HG02678 (cell line): ENCODE measurements around the gene LCN2.
"Not testable (repeated sequence)": the region's sequence is repeated elsewhere in the genome, so short reads cannot be mapped to it uniquely, and the experiment has no call there.

Experiments used
- ATAC-seq: cut with Tn5 transposase; IDR thresholded peaks from one replicate; pipeline ENCODE4 v1.9.1; 2021; ENCODE audit warnings: mild to moderate bottlenecking, moderate library complexity; ENCODE audit not compliant: unreplicated experiment

Gene LCN2

DNA sequence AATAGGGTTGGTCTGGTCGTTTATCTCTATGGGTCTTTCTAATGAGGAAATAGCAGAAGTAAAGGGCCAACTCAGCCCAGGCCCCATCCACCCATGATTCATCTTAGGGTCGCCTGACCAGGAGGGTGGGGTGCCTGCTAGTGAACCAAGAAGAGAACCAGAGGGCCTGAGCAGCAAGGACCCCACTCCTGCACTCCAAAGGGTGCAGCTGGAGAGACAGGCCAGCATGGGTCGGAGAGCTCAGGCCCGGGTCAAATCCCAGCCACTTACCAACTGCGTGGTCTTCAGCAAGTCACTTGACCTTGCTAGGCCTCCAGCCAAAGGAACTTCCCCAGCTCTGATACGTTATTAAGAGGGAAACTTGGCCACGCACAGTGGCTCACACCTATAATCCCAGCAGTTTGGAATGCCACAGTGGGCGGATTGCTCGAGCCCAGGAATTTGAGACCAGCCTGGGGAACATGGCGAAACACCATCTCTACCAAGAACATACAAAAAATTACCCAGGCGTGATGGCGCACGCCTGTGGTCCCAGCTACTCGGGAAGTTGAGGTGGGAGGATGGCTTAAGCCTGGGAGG lies 15.1 kb downstream of the LCN2 start:
- no peak for ATAC-seq

- ATAC-seq: no peak
These were observed 16.9 kb downstream of the LCN2 start for GRCh38 chr9:128166169-128166568.

DNA sequence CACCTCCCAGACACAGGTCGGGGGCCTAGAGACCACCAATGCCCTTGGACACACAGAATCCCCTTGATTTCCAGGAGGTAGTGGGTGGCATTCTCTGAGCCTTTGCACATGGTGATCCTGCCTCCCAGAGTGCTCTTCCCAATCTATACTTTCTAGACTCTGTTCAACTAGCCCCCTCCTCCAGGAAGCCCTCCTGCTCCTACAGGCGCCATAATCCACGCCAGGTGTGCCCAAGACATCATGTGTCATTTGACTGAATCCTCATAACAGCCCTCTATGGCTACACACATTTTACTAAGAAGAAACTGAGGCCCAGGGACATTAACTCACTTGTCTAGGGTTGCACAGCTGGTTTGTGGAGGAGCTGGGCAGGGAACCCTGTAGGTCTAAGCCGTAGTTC lies 18.0 kb downstream of the LCN2 start:
- ATAC-seq: no peak

GRCh38 chr9:128168731-128169308 lies 19.6 kb downstream of the LCN2 start:
- no peak for ATAC-seq

GRCh38 chr9:128169492-128169891 lies 20.2 kb downstream of the LCN2 start:
- no peak for ATAC-seq

- ATAC-seq: no peak
These were observed 20.7 kb downstream of the LCN2 start for GRCh38 chr9:128169925-128170324.

DNA sequence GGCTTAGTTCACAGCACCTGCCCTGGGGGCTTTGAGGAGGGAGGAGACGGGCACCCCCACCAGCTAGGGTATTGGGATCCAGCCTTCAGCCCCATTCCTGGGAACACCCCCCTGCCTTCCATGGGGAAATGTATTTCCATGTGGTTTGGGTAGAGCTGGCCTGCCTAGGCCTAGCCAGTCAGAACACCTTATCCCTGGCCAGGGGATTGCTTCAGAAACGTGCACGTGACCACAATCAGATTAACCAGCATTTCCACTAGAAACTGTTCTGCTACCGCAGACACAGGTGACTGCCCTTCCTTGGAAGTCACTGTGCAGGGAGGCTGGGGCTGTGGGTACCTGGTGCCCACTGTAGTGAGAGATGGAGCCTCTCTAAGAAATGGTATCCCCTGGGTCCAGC lies 24.8 kb downstream of the LCN2 start:
- ATAC-seq: no peak

DNA sequence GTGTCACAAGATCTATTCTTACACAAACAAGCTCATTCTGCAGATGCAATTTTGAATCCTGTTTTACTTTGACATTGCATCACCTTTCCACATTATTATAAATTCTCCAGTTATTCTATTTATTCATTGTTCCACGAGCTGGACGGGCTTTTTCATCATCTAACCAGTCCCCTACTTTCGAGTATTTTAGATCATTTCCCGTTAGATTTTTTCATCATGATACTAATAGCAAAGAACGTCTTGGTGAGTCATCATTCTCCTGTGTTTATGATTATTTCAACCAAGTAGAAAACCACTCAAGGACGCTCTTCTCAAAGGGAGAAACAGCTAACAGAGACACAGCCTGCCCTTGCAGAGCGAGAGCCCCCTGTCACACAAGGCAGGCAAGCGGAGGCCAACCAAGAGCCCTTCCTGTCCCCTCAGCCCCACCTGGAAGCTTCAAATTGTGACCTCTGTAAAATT lies 25.9 kb downstream of the LCN2 start:
- no peak for ATAC-seq

DNA sequence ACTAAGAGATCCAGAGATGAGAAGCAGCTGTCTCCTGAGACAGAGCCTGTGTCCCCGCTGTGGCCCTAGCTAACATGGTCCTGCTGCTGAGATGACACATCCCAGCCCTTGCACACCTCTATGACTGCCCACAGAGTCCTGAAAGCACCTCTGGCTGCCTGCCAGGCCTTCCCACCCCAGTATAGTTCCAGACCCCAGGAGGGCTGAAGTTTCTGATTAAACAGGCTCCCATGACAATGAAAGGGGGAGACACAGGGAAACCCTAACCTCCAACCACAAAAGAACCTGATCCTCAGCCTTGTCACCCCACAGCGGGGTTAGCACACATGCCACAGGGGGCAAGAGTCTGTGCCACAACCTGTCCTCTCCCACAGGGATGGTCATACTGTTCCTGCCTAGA lies 26.5 kb downstream of the LCN2 start:
- ATAC-seq: no peak

GRCh38 chr9:128178806-128179431 lies 29.7 kb downstream of the LCN2 start:
- ATAC-seq: no peak

GRCh38 chr9:128180001-128180400 lies 30.7 kb downstream of the LCN2 start:
- ATAC-seq: no peak

- ATAC-seq: no peak
These were observed 31.2 kb downstream of the LCN2 start for GRCh38 chr9:128180447-128180846.

GRCh38 chr9:128181480-128181879 lies 32.2 kb downstream of the LCN2 start:
- ATAC-seq: not testable (repeated sequence)

- no peak for ATAC-seq
These were observed 33.8 kb downstream of the LCN2 start for GRCh38 chr9:128182893-128183588.

- ATAC-seq: no peak
These were observed 37.0 kb downstream of the LCN2 start for GRCh38 chr9:128185979-128186965.

DNA sequence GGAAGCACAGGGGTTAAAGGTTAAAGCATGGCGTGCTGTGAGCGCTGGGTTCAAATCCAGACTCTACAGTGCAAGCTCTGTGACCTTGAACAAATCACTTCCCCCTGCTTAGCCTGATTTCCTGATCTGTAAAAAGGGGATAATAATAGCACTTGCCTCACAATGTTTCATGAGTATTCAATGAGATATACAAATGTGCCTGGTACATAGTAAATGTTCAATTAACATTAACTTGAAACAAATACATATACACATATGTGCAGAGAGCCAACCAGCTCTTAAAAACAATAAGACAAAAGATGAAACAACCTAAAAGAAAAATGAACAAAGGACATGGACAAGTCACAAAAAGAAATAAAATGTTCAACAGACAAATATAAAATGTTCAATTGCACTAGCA lies 38.1 kb downstream of the LCN2 start:
- ATAC-seq: no peak

GRCh38 chr9:128188209-128188608 lies 39.0 kb downstream of the LCN2 start:
- ATAC-seq: no peak

GRCh38 chr9:128190013-128190412 lies 40.8 kb downstream of the LCN2 start:
- no peak for ATAC-seq

GRCh38 chr9:128190516-128191405 lies 41.5 kb downstream of the LCN2 start:
- no peak for ATAC-seq
